B cell (primary cell): ENCODE results near the gene SNX10.

Experiments used
- EZH2 ChIP-seq: IDR thresholded peaks from 2 replicates; pipeline ENCODE4 v1.6.1; 2012; ENCODE audit warnings: borderline replicate concordance, low read depth, mild to moderate bottlenecking, moderate library complexity, low read length; ENCODE audit not compliant: insufficient read depth, poor library complexity, severe bottlenecking
- TF ChIP-seq, protein P1 (sequence below): fragments of 200-600 bp; IDR thresholded peaks from one replicate; pipeline ENCODE4 v1.8.0; 2022; ENCODE audit warnings: antibody characterized with exemption, mild to moderate bottlenecking

DNA sequence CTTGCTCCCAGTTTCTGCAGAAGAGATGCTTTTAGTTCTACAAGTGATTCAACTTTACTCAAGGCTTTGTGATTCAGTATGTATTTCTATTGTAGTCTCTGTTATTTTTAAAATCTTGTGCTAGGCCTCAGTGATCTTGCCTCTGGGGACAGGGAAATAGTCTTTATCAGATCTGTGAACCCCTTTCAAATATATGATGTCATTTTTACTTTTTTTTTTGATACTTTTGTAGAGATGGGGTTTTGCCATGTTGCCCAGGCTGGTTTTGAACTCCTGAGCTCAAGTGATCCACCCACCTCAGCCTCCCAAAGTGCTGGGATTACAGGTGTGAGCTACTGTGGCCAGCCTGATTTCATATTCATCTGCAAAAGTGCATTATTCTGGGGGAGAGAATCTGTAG, 3.4 kb downstream of the SNX10 start:
- TF ChIP-seq, protein P1, sequence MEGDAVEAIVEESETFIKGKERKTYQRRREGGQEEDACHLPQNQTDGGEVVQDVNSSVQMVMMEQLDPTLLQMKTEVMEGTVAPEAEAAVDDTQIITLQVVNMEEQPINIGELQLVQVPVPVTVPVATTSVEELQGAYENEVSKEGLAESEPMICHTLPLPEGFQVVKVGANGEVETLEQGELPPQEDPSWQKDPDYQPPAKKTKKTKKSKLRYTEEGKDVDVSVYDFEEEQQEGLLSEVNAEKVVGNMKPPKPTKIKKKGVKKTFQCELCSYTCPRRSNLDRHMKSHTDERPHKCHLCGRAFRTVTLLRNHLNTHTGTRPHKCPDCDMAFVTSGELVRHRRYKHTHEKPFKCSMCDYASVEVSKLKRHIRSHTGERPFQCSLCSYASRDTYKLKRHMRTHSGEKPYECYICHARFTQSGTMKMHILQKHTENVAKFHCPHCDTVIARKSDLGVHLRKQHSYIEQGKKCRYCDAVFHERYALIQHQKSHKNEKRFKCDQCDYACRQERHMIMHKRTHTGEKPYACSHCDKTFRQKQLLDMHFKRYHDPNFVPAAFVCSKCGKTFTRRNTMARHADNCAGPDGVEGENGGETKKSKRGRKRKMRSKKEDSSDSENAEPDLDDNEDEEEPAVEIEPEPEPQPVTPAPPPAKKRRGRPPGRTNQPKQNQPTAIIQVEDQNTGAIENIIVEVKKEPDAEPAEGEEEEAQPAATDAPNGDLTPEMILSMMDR: no peak
- no peak for TF ChIP-seq EZH2
